MM.1S (cell line): ENCODE data around the gene RHOBTB1.

Experiments
- DNase-seq: peaks from one replicate; pipeline ENCODE4 v3.0.0-alpha.2; 2015
- H2AFZ ChIP-seq: fragments of 300-600 bp; sonication (generic); 2 replicates; pipeline ENCODE4 v1.6.0; 2016; ENCODE audit warnings: antibody characterized with exemption, low read length
- H3F3A ChIP-seq: fragments of 300-600 bp; sonication (generic); 2 replicates; pipeline ENCODE4 v1.6.1; 2016; ENCODE audit warnings: mild to moderate bottlenecking, antibody characterized with exemption, low read length, moderate library complexity, mixed read lengths; ENCODE audit not compliant: insufficient read depth
- H3K27ac ChIP-seq: fragments of 300-600 bp; sonication (generic); 2 replicates; pipeline ENCODE4 v1.5.1; 2016; ENCODE audit warnings: mild to moderate bottlenecking, low read length
- H3K27me3 ChIP-seq: fragments of 300-600 bp; sonication (generic); replicated peaks from 2 replicates; pipeline ENCODE4 v1.6.0; 2016; ENCODE audit warnings: low read length; ENCODE audit not compliant: insufficient read depth
- H3K36me3 ChIP-seq: fragments of 300-600 bp; sonication (generic); replicated peaks from 2 replicates; pipeline ENCODE4 v1.6.1; 2016; ENCODE audit warnings: mild to moderate bottlenecking, low read length, mixed read lengths; ENCODE audit not compliant: insufficient read depth
- H3K4me1 ChIP-seq: fragments of 300-600 bp; sonication (generic); 2 replicates; pipeline ENCODE4 v1.6.1; 2016; ENCODE audit warnings: low read length, mixed read lengths
- H3K4me2 ChIP-seq: fragments of 300-600 bp; sonication (generic); 2 replicates; pipeline ENCODE4 v1.6.0; 2016; ENCODE audit warnings: low read depth, low read length
- H3K4me3 ChIP-seq: fragments of 300-600 bp; sonication (generic); 2 replicates; pipeline ENCODE4 v1.5.1; 2016; ENCODE audit warnings: low read length, mixed read lengths
- H3K79me2 ChIP-seq: fragments of 300-600 bp; sonication (generic); 2 replicates; pipeline ENCODE4 v1.6.1; 2016; ENCODE audit warnings: mixed run types, low read length, mixed read lengths
- H3K9ac ChIP-seq: fragments of 300-600 bp; sonication (generic); 2 replicates; pipeline ENCODE4 v1.6.1; 2016; ENCODE audit warnings: low read length, mixed read lengths
- H3K9me2 ChIP-seq: fragments of 300-600 bp; sonication (generic); replicated peaks from 2 replicates; pipeline ENCODE4 v1.6.1; 2016; ENCODE audit warnings: mild to moderate bottlenecking, low read length, mixed read lengths; ENCODE audit not compliant: insufficient read depth
- H3K9me3 ChIP-seq: fragments of 300-600 bp; sonication (generic); replicated peaks from 2 replicates; pipeline ENCODE4 v1.6.1; 2016; ENCODE audit warnings: mild to moderate bottlenecking, low read length, mixed read lengths; ENCODE audit not compliant: insufficient read depth
- H4K20me1 ChIP-seq: fragments of 300-600 bp; sonication (generic); 2 replicates; pipeline ENCODE4 v1.6.1; 2016; ENCODE audit warnings: mild to moderate bottlenecking, low read length, moderate library complexity, mixed read lengths; ENCODE audit not compliant: insufficient read depth
- EZH2 ChIP-seq: fragments of 300-600 bp; sonication (generic); optimal IDR thresholded peaks from 2 replicates; pipeline ENCODE3; 2017; ENCODE audit warnings: low read depth, mild to moderate bottlenecking, antibody characterized with exemption, low read length, mixed read lengths
- EZH2phosphoT487 ChIP-seq: fragments of 300-600 bp; sonication (generic); IDR thresholded peaks from 2 replicates; pipeline ENCODE4 v1.6.1; 2018; ENCODE audit warnings: antibody characterized with exemption, low read length
- TF ChIP-seq, protein P1 (sequence below): fragments of 300-600 bp; sonication (generic); IDR thresholded peaks from 2 replicates; pipeline ENCODE4 v1.5.1; 2016; ENCODE audit warnings: antibody characterized with exemption, low read length, mixed read lengths

Gene RHOBTB1

DNA sequence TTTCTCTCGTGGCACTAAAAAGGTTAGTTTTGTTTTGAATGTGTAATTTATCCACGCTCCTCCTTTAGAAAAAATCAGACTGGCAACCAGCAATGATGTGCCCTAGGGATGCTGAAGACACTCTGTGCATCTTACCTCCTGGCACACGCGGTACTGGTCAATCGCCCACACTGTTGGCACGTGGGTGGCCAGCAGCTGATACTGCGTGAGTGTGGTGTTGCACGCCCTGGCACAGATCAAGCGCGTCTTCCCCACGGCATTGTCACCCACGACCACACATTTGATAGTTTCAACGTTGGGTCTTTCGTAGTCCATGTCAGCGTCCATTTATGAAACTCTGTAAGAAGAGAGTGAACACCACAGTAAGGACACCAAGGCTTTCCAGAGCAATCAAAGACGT is 32.8 kb downstream of the RHOBTB1 start:
- Histone ChIP-seq H3F3A (peaks cover 13% of the 10 kb centered on the region), H2AFZ (peak overlapping the region; percentile 73), H3K9me3 (no peaks in the 10 kb centered on the region), H3K4me2 (peak overlapping the region; percentile 76), H3K9me2 (no peaks in the 10 kb centered on the region), H3K4me1 (peaks cover 14% of the 10 kb centered on the region), H3K9ac (no peak overlapping the region), H3K79me2 (no peaks in the 10 kb centered on the region), H4K20me1 (no peaks in the 10 kb centered on the region), H3K27ac (peak overlapping the region; percentile 56; the same call in 1 of the 2 replicates), H3K27me3 (no peaks in the 10 kb centered on the region), H3K36me3 (no peaks in the 10 kb centered on the region), H3K4me3 (peak overlapping the region; percentile 40; the same call in 1 of the 2 replicates)
- DNase-seq, result no peak
- TF ChIP-seq EZH2phosphoT487 (no peak), EZH2 (no peak)
- TF ChIP-seq, protein P1, sequence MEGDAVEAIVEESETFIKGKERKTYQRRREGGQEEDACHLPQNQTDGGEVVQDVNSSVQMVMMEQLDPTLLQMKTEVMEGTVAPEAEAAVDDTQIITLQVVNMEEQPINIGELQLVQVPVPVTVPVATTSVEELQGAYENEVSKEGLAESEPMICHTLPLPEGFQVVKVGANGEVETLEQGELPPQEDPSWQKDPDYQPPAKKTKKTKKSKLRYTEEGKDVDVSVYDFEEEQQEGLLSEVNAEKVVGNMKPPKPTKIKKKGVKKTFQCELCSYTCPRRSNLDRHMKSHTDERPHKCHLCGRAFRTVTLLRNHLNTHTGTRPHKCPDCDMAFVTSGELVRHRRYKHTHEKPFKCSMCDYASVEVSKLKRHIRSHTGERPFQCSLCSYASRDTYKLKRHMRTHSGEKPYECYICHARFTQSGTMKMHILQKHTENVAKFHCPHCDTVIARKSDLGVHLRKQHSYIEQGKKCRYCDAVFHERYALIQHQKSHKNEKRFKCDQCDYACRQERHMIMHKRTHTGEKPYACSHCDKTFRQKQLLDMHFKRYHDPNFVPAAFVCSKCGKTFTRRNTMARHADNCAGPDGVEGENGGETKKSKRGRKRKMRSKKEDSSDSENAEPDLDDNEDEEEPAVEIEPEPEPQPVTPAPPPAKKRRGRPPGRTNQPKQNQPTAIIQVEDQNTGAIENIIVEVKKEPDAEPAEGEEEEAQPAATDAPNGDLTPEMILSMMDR, result no peak

DNA sequence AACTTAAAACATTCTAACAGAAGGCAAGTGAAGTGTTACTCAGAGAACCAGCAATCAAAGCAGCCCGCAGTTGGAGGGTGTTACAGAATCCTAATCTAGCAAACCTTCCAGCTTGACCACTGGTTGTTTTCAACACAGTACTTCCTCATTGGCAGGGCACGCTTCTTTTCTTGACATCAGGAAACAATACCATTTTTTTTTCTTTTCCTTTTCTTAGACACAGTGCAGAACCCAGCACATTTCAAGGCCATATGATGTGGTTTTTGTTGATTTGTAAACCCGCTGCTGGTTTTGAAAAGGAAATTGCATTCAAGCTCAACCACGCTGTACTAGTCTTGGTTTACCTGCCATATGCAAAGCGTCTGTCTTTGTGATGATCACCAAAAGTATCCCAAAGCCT is 33.4 kb downstream of the RHOBTB1 start:
- no peaks in the 10 kb centered on the region for H3K79me2 ChIP-seq
- peak; percentile 85 for DNase-seq
- H3K9me3 ChIP-seq, result no peaks in the 10 kb centered on the region
- H3K4me3 ChIP-seq, result peak overlapping the region; percentile 40
- H3K4me2 ChIP-seq, result peak overlapping the region; percentile 76
- H3K27me3 ChIP-seq, result no peaks in the 10 kb centered on the region
- peak overlapping the region; percentile 73 for H2AFZ ChIP-seq
- no peaks in the 10 kb centered on the region for H3K36me3 ChIP-seq
- no peak overlapping the region for H3K9ac ChIP-seq
- TF ChIP-seq EZH2 (no peak), EZH2phosphoT487 (no peak)
- TF ChIP-seq, protein P1, result no peak
- H4K20me1 ChIP-seq, result no peaks in the 10 kb centered on the region
- peaks cover 13% of the 10 kb centered on the region for H3F3A ChIP-seq
- H3K9me2 ChIP-seq, result no peaks in the 10 kb centered on the region
- H3K27ac ChIP-seq, result peak overlapping the region; percentile 56; the same call in 1 of the 2 replicates
- H3K4me1 ChIP-seq, result peaks cover 14% of the 10 kb centered on the region

DNA sequence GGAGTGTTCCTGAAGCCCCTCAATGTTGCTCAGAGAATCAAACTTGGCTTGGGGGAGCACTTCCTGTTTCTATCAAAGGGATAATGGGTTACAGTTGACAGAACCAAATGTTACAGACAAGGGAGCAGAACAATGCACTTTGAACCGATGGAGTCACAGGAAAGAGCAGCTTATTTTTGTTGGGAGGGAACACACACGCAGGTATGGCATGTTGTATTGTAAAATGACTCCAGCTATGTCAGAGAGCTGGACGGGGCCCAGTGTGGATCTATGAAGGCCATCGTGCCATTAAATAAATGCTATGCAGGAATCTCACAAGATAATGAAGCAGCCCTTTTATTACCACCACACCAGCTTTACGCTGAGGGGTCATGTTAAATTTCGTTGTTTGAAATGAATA is 35.1 kb downstream of the RHOBTB1 start:
- H3K9me3 ChIP-seq, result no peaks in the 10 kb centered on the region
- no peaks in the 10 kb centered on the region for H3K79me2 ChIP-seq
- H3F3A ChIP-seq, result peaks cover 13% of the 10 kb centered on the region
- H3K27ac ChIP-seq, result no peak overlapping the region
- H3K9me2 ChIP-seq, result no peaks in the 10 kb centered on the region
- H3K4me1 ChIP-seq, result peaks cover 14% of the 10 kb centered on the region
- no peak overlapping the region for H3K9ac ChIP-seq
- no peak overlapping the region for H3K4me2 ChIP-seq
- H3K36me3 ChIP-seq, result no peaks in the 10 kb centered on the region
- TF ChIP-seq EZH2phosphoT487 (no peak), EZH2 (no peak)
- TF ChIP-seq, protein P1, result no peak
- no peaks in the 10 kb centered on the region for H3K27me3 ChIP-seq
- H3K4me3 ChIP-seq, result no peak overlapping the region
- DNase-seq, result no peak
- H2AFZ ChIP-seq, result no peak overlapping the region
- no peaks in the 10 kb centered on the region for H4K20me1 ChIP-seq
